Panc1 (cell line): Measurements from ENCODE around the gene PANK2. TPM values are rescaled to one million over a fixed set of nuclear protein-coding genes. Genes with fewer than 3 reads are reported as not detected.
A peak's percentile ranks its signal among the peaks of the same experiment; 100 is the strongest.

Experiments used
- ATAC-seq: fragments of 200-7000 bp; cut with Tn5 transposase; 2 replicates; pipeline ENCODE4 v1.9.1; 2020; ENCODE audit warnings: mild to moderate bottlenecking, moderate library complexity
- BruUV-seq: library from RNA; stranded (reverse); fragments of 400-500 nt; replicated peaks from 2 replicates; lab custom pipeline; 2021; lab: Mats Ljungman, UMichigan
- CTCF ChIA-PET: fragments of 300-600 bp; sonication (Branson Sonifier 250); formaldehyde crosslinking; loops from one replicate; lab custom pipeline; 2022; ENCODE audit warnings: antibody characterized with exemption; lab: Charles Lee
- POLR2A ChIA-PET: fragments of 300-600 bp; sonication (Branson Sonifier 250); formaldehyde crosslinking; loops from one replicate; lab custom pipeline; 2022; ENCODE audit warnings: antibody characterized with exemption; lab: Charles Lee
- DNase-seq: peaks from one replicate; pipeline ENCODE4 v3.0.0-alpha.2; 2010; ENCODE audit warnings: low read depth, low spot score
- H3K27ac ChIP-seq: 2 replicates; pipeline ENCODE4 v1.5.1; 2011; ENCODE audit warnings: mild to moderate bottlenecking, low read length, inconsistent platforms
- H3K27me3 ChIP-seq: fragments of 200-500 bp; sonication (Bioruptor generic); 2 replicates; pipeline ENCODE4 v1.6.0; 2014; ENCODE audit warnings: low read length, inconsistent platforms; ENCODE audit not compliant: control insufficient read depth, insufficient read depth
- H3K36me3 ChIP-seq: fragments of 200-500 bp; sonication (Bioruptor generic); 2 replicates; pipeline ENCODE4 v1.5.1; 2014; ENCODE audit warnings: inconsistent platforms, mild to moderate bottlenecking, low read length, moderate library complexity; ENCODE audit not compliant: control insufficient read depth, insufficient read depth
- H3K4me1 ChIP-seq: 2 replicates; pipeline ENCODE4 v1.5.1; 2011; ENCODE audit warnings: inconsistent platforms, mild to moderate bottlenecking, low read length, moderate library complexity; ENCODE audit not compliant: control insufficient read depth, insufficient read depth
- H3K4me3 ChIP-seq, 2 experiments: 2 replicates each; pipeline ENCODE4 v1.5.1; 2011 to 2012; ENCODE audit warnings: low read depth in 2 of 2, low read length in 2 of 2, mild to moderate bottlenecking in 2 of 2, inconsistent platforms in 1 of 2, moderate library complexity in 1 of 2
- H3K9me3 ChIP-seq: fragments of 200-500 bp; sonication (Bioruptor generic); 2 replicates; pipeline ENCODE4 v1.5.1; 2014; ENCODE audit warnings: low read depth, mild to moderate bottlenecking, inconsistent platforms, low read length, moderate library complexity; ENCODE audit not compliant: control insufficient read depth, insufficient read depth
- CTCF ChIP-seq: fragments of 450-650 bp; IDR thresholded peaks from 2 replicates; pipeline ENCODE4 v1.5.1; 2017; ENCODE audit warnings: mild to moderate bottlenecking
- POLR2AphosphoS5 ChIP-seq: IDR thresholded peaks from 2 replicates; pipeline ENCODE4 v1.6.1; 2012; ENCODE audit warnings: mild to moderate bottlenecking, low read depth, low read length, moderate library complexity
- REST ChIP-seq, 2 experiments: IDR thresholded peaks; 2 replicates each; pipeline ENCODE4 v1.6.1; 2011 to 2012; ENCODE audit warnings: low read depth in 2 of 2, control low read depth in 1 of 2, low read length in 1 of 2, mild to moderate bottlenecking in 1 of 2, moderate library complexity in 1 of 2; ENCODE audit not compliant: insufficient read depth in 1 of 2
- SIN3A ChIP-seq: IDR thresholded peaks from 2 replicates; pipeline ENCODE4 v1.6.1; 2012; ENCODE audit warnings: low read depth, mild to moderate bottlenecking, low read length, moderate library complexity, borderline replicate concordance; ENCODE audit not compliant: insufficient read depth
- TCF7L2 ChIP-seq: IDR thresholded peaks from 2 replicates; pipeline ENCODE4 v1.6.1; 2011; ENCODE audit warnings: mild to moderate bottlenecking, low read depth, low read length, inconsistent platforms
- in situ Hi-C: cut with HindIII; loops from 2 replicates; pipeline ENCODE4 v1.10.0; 2016; ENCODE audit warnings: low sequenced_read_pairs, low pct_unique_long_range_greater_than_20kb
- intact Hi-C: fragments of 100-400 bp; cut with micrococcal nuclease; formaldehyde crosslinking; loops from one replicate; pipeline ENCODE4 v1.10.0; 2022; ENCODE audit not compliant: unreplicated experiment
- total RNA-seq: library from RNA; stranded (reverse); gene quantifications from one replicate; pipeline ENCODE4 v1.2.1, GENCODE V29; 2021; ENCODE audit not compliant: unreplicated experiment

The PANK2 gene
- total RNA-seq, 1 experiment from 2014 or later, result 40.9 TPM

GRCh38 chr20:3933218-3933617 lies 44.0 kb downstream of the PANK2 start:
- no TSS peak for BruUV-seq
- Histone ChIP-seq H3K36me3 (no peaks in the 10 kb centered on the region; the same call in 1 of the 2 replicates), H3K27ac (peak overlapping the region; percentile 83), H3K27me3 (no peaks in the 10 kb centered on the region), H3K4me1 (peaks cover 14% of the 10 kb centered on the region), H3K4me3 (no peak overlapping the region; a peak in 1 of 4 replicates), H3K9me3 (no peaks in the 10 kb centered on the region)
- no peak for ATAC-seq
- TF ChIP-seq TCF7L2, result no peak
- TF ChIP-seq REST (IDR thresholded peaks at IDR 0.05; ENCODE audit: insufficient read depth in 1 of 2, low read depth in 2 of 2, low read length in 1 of 2), result no peak
- TF ChIP-seq POLR2AphosphoS5, result no peak
- no peak for TF ChIP-seq CTCF
- TF ChIP-seq SIN3A, result no peak
- CTCF ChIA-PET, result no interaction called here
- DNase-seq, result no peak
- POLR2A ChIA-PET, result interaction anchor here (0.6 kb wide), 1 partner anchor 10 kb away, joined by 3 read pairs; no protein-coding TSS in a partner anchor
- intact Hi-C loops (no loop called here), in situ Hi-C loops (no loop called here)

- POLR2A ChIA-PET, result no interaction called here
- Histone ChIP-seq H3K4me1 (peaks cover 14% of the 10 kb centered on the region), H3K27ac (no peak overlapping the region), H3K36me3 (no peaks in the 10 kb centered on the region; the same call in 1 of the 2 replicates), H3K27me3 (no peaks in the 10 kb centered on the region), H3K9me3 (no peaks in the 10 kb centered on the region), H3K4me3 (no peak overlapping the region)
- CTCF ChIA-PET, result no interaction called here
- ATAC-seq (no peak), DNase-seq (no peak)
- no TSS peak for BruUV-seq
- in situ Hi-C loops (no loop called here), intact Hi-C loops (no loop called here)
- TF ChIP-seq REST (IDR thresholded peaks at IDR 0.05; ENCODE audit: insufficient read depth in 1 of 2, low read depth in 2 of 2, low read length in 1 of 2) (no peak), SIN3A (no peak), TCF7L2 (no peak), POLR2AphosphoS5 (no peak), CTCF (no peak)
These were observed 45.4 kb downstream of the PANK2 start for GRCh38 chr20:3934624-3935023.
